ENCODE data around the gene JPH4. TPM values are rescaled to one million over a fixed set of nuclear protein-coding genes. Genes with fewer than 3 reads are reported as not detected.

Gene JPH4
- total RNA-seq, 4 donors from 2014 or later: 0.19 to 2.0 (median 1.2) TPM

DNA sequence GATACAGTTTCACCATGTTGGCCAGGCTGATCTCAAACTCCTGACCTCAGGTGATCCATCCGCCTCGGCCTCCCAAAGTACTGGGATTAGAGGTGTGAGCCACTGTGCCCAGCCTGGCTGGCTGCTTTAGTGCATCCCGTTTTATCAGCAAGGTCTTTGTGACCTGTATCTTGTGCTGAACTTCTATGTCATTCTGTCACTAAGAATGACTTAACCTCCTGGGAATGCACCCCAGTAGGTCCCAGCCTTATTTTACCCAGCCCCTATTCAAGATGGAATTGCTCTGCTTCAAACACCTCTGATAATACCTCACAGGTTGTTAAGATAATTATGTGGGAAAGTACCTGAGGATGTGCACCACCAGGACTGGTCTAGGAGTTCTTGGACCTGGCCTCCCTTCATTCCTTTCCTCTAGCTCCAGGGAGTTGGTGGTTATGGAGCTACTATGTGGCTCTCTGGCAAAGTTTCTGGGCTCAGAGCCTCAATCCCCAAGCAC is 26.1 kb upstream of the JPH4 start:
- TF ChIP-seq, protein P1, sequence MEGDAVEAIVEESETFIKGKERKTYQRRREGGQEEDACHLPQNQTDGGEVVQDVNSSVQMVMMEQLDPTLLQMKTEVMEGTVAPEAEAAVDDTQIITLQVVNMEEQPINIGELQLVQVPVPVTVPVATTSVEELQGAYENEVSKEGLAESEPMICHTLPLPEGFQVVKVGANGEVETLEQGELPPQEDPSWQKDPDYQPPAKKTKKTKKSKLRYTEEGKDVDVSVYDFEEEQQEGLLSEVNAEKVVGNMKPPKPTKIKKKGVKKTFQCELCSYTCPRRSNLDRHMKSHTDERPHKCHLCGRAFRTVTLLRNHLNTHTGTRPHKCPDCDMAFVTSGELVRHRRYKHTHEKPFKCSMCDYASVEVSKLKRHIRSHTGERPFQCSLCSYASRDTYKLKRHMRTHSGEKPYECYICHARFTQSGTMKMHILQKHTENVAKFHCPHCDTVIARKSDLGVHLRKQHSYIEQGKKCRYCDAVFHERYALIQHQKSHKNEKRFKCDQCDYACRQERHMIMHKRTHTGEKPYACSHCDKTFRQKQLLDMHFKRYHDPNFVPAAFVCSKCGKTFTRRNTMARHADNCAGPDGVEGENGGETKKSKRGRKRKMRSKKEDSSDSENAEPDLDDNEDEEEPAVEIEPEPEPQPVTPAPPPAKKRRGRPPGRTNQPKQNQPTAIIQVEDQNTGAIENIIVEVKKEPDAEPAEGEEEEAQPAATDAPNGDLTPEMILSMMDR (IDR thresholded peaks at IDR 0.05; ENCODE audit: low read depth): no peak

DNA sequence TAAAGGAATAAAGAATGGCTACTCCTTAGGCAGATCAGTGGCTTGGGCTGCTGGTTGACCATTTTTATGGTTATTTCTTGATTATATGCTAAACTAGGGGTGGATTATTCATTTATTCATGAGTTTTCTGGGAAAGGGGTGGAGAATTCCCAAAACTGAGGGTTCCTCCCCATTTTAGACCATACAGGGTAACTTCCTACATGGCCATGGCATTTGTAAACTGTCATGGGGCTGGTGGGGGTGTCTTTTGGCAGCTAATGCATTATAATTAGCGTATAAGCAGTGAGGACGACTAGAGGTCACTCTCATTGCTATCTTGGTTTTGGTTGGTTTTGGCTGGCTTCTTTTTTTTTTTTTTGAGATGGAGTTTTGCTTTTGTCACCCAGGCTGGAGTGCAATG is 25.6 kb upstream of the JPH4 start:
- TF ChIP-seq, protein P1 (IDR thresholded peaks at IDR 0.05; ENCODE audit: low read depth): no peak

DNA sequence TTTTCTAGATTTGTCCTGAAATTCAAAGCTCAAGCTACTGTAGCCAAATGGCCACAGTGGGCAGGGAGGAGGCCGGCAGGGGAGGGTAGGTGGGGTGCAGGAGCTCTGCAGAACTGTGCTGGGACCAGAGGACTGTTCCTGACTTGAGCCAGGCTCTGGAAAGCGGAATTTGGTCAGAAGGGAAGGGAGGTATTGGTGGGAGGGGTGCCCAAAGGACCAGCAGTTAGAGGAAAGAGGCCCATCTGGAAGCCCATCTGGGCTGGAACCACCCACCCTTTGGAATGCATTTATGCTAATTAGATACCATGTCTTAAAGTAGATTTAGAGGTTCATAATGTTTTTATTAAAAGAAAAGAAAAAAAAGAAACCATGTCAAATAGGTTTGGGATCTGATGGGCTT is 24.5 kb upstream of the JPH4 start:
- TF ChIP-seq, protein P1 (IDR thresholded peaks at IDR 0.05; ENCODE audit: low read depth): no peak

DNA sequence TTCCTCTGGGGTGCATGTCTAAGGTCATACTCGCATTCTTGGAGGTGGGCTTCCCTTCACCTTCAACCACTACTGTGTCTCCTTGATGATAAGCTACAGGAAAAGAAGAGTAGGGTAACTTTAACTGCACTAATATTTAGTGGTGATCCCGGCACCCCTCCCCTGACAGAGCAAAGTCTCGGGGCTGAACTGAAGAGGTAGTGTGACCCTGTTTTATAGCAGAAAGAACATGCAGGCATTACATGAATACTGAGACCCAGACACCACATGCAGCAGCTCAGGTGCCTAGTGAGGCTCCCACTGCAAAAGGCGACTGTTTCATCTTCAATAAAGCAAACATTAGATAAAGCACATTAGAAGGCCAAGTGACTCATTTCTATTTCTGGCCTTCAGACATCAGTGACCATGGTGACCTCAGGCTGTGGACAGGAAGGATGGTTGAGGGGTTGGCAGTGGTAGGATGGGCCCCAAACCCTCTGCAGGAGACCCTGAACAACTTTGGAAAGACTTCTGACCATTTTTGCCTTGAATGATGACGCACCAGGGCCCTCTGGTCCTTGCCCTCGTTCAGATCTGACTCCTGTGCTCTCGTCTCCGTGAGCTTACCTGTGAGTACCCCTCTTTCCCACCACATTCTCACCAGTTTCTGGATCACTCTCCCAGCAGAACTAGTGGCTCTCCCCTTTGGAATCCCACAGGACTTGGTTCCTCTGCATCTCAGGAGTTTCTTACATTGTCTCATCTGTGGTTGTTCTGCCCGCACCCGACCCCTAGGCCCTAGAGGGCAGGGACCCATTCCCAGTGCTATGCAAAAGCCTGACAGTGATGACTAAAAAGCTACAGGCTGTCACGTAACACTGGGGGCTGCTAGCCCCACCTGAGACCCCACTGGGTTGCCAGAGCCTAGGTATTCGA is 23.8 kb upstream of the JPH4 start:
- TF ChIP-seq, protein P1 (IDR thresholded peaks at IDR 0.05; ENCODE audit: low read depth): no peak

DNA sequence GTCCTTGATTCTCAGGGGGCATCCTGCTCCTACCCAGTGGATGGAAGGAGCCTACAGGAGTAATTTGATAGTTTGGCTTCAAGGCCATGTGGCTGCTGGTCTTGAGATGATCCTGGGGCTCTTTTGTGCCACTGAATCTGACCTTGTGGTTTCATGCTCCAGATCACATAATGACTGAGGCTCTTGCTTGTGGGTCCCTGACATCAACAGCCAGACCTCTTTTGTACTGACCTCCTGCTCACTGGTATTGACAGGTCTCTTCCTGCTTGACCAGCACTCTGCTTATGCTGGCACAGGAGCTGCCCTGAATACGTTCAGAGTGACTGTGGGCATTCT is 23.2 kb upstream of the JPH4 start:
- TF ChIP-seq, protein P1 (IDR thresholded peaks at IDR 0.05; ENCODE audit: low read depth): no peak

DNA sequence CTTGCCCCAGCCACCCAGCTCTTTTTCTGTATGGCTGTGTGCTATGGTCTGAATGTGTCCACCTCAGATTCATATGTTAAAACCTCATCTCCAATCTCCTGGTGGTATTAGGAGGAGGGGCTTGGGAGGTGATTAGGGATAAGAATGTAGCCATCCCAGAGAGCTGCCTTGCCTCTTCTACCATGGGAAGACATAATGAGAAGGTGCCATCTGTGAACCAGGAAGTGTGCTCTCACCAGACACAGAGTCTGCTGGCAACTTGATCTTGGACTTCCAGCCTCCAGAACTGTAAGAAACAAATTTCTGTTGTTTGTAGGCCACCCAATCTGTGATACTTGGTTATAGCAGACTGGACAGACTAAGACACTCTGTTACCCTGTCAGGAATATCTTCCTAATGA is 22.8 kb upstream of the JPH4 start:
- TF ChIP-seq, protein P1 (IDR thresholded peaks at IDR 0.05; ENCODE audit: low read depth): no peak

DNA sequence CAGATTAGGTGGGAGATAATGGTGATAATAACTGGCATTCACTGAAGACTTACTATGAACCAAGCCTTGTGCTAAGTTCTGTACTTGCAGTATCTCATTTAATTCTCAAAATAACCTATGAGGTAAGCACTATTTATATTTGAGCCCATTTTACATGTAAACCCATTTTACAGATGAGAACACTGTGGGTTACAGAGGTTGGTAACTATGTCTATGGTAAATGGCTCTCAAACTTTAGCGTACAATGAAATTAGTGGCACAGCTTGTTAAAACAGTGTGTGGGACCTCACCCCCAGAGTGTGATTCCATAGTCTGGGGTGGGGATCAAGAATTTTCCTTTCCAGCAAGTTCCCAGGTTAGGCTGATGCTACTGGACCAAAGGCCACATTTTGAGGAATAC is 22.2 kb upstream of the JPH4 start:
- TF ChIP-seq, protein P1 (IDR thresholded peaks at IDR 0.05; ENCODE audit: low read depth): no peak

Measured in subcutaneous adipose tissue (tissue), 4 donors.